Central memory CD8-positive, alpha-beta T cell (primary cell): ENCODE data around the gene HS6ST2.

Experiments used
- ATAC-seq: fragments of 150-1000 bp; cut with Tn5 transposase; replicated peaks from 2 replicates; pipeline ENCODE4 v1.10.0; 2022; ENCODE audit warnings: mild to moderate bottlenecking, moderate FRiP score, moderate number of reproducible peaks; ENCODE audit not compliant: poor library complexity, severe bottlenecking; ENCODE audit errors: extremely low read depth
- DNase-seq, 2 donors: peaks; one replicate each; pipeline ENCODE4 v3.0.0; 2021; ENCODE audit warnings: low spot score in 2 of 2
- H3K27ac Mint-ChIP-seq: one replicate; pipeline ENCODE4 v1.8.0; 2022; ENCODE audit warnings: low read depth, mild to moderate bottlenecking, moderate library complexity, mixed read lengths
- H3K27me3 Mint-ChIP-seq: one replicate; pipeline ENCODE4 v1.8.0; 2022; ENCODE audit warnings: mixed read lengths
- H3K36me3 Mint-ChIP-seq: one replicate; pipeline ENCODE4 v1.8.0; 2022; ENCODE audit warnings: mild to moderate bottlenecking, moderate library complexity, mixed read lengths; ENCODE audit not compliant: insufficient read depth
- H3K4me1 Mint-ChIP-seq: one replicate; pipeline ENCODE4 v1.8.0; 2022; ENCODE audit warnings: mixed read lengths
- H3K4me3 Mint-ChIP-seq: one replicate; pipeline ENCODE4 v1.8.0; 2022; ENCODE audit warnings: mild to moderate bottlenecking, moderate library complexity, mixed read lengths
- H3K9me3 Mint-ChIP-seq: one replicate; pipeline ENCODE4 v1.8.0; 2022; ENCODE audit warnings: mixed read lengths

The HS6ST2 gene

GRCh38 chrX:132622130-132622529 lies 336.3 kb downstream of the HS6ST2 start:
- Mint-ChIP-seq H3K4me3 (no peak overlapping the region), H3K36me3 (no peaks in the 10 kb centered on the region), H3K27me3 (no peaks in the 10 kb centered on the region), H3K4me1 (no peaks in the 10 kb centered on the region), H3K27ac (no peak overlapping the region), H3K9me3 (no peaks in the 10 kb centered on the region)
- DNase-seq (no peak), ATAC-seq (no peak)

- DNase-seq (no peak), ATAC-seq (no peak)
- H3K27me3 Mint-ChIP-seq, result no peaks in the 10 kb centered on the region
- H3K4me3 Mint-ChIP-seq, result no peak overlapping the region
- no peaks in the 10 kb centered on the region for H3K36me3 Mint-ChIP-seq
- no peaks in the 10 kb centered on the region for H3K9me3 Mint-ChIP-seq
- no peak overlapping the region for H3K27ac Mint-ChIP-seq
- no peaks in the 10 kb centered on the region for H3K4me1 Mint-ChIP-seq
These were observed 339.6 kb downstream of the HS6ST2 start for GRCh38 chrX:132618810-132619209.

- no peaks in the 10 kb centered on the region for H3K27me3 Mint-ChIP-seq
- H3K27ac Mint-ChIP-seq, result no peak overlapping the region
- no peaks in the 10 kb centered on the region for H3K9me3 Mint-ChIP-seq
- no peaks in the 10 kb centered on the region for H3K36me3 Mint-ChIP-seq
- H3K4me3 Mint-ChIP-seq, result no peak overlapping the region
- ATAC-seq, result no peak
- DNase-seq, result peak; percentile 10 to 12
- H3K4me1 Mint-ChIP-seq, result no peaks in the 10 kb centered on the region
These were observed 342.9 kb downstream of the HS6ST2 start for GRCh38 chrX:132615391-132616131.

- Mint-ChIP-seq H3K36me3 (no peaks in the 10 kb centered on the region), H3K27me3 (no peaks in the 10 kb centered on the region), H3K4me1 (no peaks in the 10 kb centered on the region), H3K9me3 (no peaks in the 10 kb centered on the region), H3K27ac (no peak overlapping the region), H3K4me3 (no peak overlapping the region)
- DNase-seq (no peak), ATAC-seq (no peak)
These were observed 344.1 kb downstream of the HS6ST2 start for GRCh38 chrX:132614297-132614696.

DNA sequence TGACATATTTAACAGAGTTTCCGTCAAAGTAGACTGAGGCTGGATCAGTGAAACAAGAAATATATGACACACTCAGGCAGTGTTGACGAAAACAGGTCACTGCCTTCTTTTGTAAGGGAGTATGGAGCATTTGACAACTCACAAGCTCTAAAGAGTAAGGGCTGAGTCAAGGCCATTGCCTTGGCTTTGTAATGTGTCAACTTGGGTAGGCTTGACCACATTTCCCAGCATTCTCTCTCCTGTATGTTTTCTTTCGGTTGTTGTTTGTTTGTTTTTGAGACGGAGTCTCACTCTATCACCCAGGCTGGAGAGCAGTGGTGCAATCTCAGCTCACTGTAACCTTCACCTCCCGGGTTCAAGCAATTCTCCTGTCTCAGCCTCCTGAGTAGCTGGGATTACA lies 344.6 kb downstream of the HS6ST2 start:
- Mint-ChIP-seq H3K4me1 (no peaks in the 10 kb centered on the region), H3K36me3 (no peaks in the 10 kb centered on the region), H3K4me3 (no peak overlapping the region), H3K27me3 (no peaks in the 10 kb centered on the region), H3K9me3 (no peaks in the 10 kb centered on the region), H3K27ac (no peak overlapping the region)
- DNase-seq, result no peak
- no peak for ATAC-seq

- DNase-seq (peak in 1 of 2 donors; percentile 12), ATAC-seq (no peak)
- H3K9me3 Mint-ChIP-seq, result no peaks in the 10 kb centered on the region
- no peak overlapping the region for H3K27ac Mint-ChIP-seq
- H3K36me3 Mint-ChIP-seq, result peaks cover 2% of the 10 kb centered on the region
- H3K4me1 Mint-ChIP-seq, result no peaks in the 10 kb centered on the region
- no peaks in the 10 kb centered on the region for H3K27me3 Mint-ChIP-seq
- no peak overlapping the region for H3K4me3 Mint-ChIP-seq
These were observed 345.4 kb downstream of the HS6ST2 start for GRCh38 chrX:132612821-132613564.

- H3K27me3 Mint-ChIP-seq, result no peaks in the 10 kb centered on the region
- peaks cover 2% of the 10 kb centered on the region for H3K36me3 Mint-ChIP-seq
- H3K27ac Mint-ChIP-seq, result no peak overlapping the region
- ATAC-seq (no peak), DNase-seq (no peak)
- no peak overlapping the region for H3K4me3 Mint-ChIP-seq
- no peaks in the 10 kb centered on the region for H3K4me1 Mint-ChIP-seq
- H3K9me3 Mint-ChIP-seq, result no peaks in the 10 kb centered on the region
These were observed 347.9 kb downstream of the HS6ST2 start for GRCh38 chrX:132610536-132610935.

GRCh38 chrX:132609362-132609848 lies 349.0 kb downstream of the HS6ST2 start:
- H3K9me3 Mint-ChIP-seq, result no peaks in the 10 kb centered on the region
- no peak overlapping the region for H3K27ac Mint-ChIP-seq
- H3K4me3 Mint-ChIP-seq, result no peak overlapping the region
- H3K27me3 Mint-ChIP-seq, result no peaks in the 10 kb centered on the region
- no peaks in the 10 kb centered on the region for H3K4me1 Mint-ChIP-seq
- peaks cover 2% of the 10 kb centered on the region for H3K36me3 Mint-ChIP-seq
- no peak for ATAC-seq
- DNase-seq, result no peak

GRCh38 chrX:132603700-132604286 lies 354.6 kb downstream of the HS6ST2 start:
- Mint-ChIP-seq H3K4me3 (no peak overlapping the region), H3K36me3 (peaks cover 4% of the 10 kb centered on the region), H3K4me1 (no peaks in the 10 kb centered on the region), H3K27me3 (no peaks in the 10 kb centered on the region), H3K9me3 (no peaks in the 10 kb centered on the region), H3K27ac (no peak overlapping the region)
- ATAC-seq (no peak), DNase-seq (no peak)

GRCh38 chrX:132602701-132603100 lies 355.7 kb downstream of the HS6ST2 start:
- ATAC-seq (no peak), DNase-seq (no peak)
- Mint-ChIP-seq H3K36me3 (peaks cover 2% of the 10 kb centered on the region), H3K4me3 (no peak overlapping the region), H3K4me1 (no peaks in the 10 kb centered on the region), H3K9me3 (no peaks in the 10 kb centered on the region), H3K27me3 (no peaks in the 10 kb centered on the region), H3K27ac (no peak overlapping the region)

DNA sequence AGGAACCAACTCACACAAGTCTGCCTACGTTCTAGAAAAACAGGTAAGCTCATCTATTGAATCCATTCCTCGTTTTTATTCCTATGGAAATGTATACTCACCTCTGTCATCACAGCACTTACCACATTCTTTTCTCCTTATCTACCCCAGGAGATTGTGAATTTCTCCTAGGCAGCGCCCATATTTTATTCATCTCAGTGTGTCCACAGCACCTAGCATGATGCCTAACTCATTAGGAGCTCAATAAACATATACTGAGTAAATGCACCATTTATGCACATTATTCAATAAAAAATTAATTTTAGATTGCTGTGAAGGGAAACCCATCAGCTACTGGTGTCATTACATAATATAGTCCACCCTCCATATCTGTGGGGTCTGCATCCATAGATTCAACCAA lies 363.4 kb downstream of the HS6ST2 start:
- no peaks in the 10 kb centered on the region for H3K9me3 Mint-ChIP-seq
- no peak overlapping the region for H3K27ac Mint-ChIP-seq
- no peak overlapping the region for H3K4me3 Mint-ChIP-seq
- no peaks in the 10 kb centered on the region for H3K4me1 Mint-ChIP-seq
- no peaks in the 10 kb centered on the region for H3K36me3 Mint-ChIP-seq
- DNase-seq (no peak), ATAC-seq (no peak)
- no peaks in the 10 kb centered on the region for H3K27me3 Mint-ChIP-seq

DNA sequence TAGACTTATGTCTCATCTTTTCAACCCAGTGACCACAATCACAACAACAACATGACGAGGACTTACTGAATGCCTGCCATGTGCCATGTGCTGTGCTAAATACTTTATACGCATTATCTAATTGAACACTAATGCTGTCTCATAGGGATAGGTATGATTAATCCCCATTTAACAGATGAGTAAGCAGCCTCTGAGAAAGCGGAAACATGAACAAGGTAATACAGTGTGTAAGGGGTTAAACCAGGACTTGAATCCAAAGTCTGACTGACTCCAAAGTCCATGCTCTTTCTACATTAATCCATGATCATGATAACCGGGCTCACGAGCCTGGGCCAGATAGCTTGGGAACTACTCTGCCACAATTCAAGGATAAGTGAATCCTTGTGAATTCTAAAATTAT lies 364.3 kb downstream of the HS6ST2 start:
- Mint-ChIP-seq H3K27me3 (no peaks in the 10 kb centered on the region), H3K9me3 (no peaks in the 10 kb centered on the region), H3K27ac (no peak overlapping the region), H3K36me3 (no peaks in the 10 kb centered on the region), H3K4me3 (no peak overlapping the region), H3K4me1 (no peaks in the 10 kb centered on the region)
- DNase-seq, result no peak
- no peak for ATAC-seq

DNA sequence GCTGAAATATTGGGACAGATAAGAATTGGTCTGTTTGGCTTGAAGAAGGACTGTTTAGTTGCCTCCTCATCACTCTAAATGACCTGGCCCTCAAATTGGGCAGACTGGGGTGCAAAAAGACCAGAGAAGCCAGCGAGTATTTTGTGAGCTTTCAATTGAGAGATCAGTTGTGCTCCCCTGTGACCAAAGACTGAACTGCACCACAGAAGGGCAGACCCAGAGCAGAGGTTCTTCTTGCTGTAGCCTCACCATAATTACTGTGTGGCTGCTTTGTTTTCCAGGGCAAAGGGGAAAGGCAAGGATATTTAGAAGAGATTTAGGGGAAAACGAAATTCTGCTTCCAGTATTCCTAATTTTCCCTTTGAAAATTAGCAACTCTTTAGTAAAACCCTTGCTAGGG lies 365.5 kb downstream of the HS6ST2 start:
- Mint-ChIP-seq H3K4me1 (no peaks in the 10 kb centered on the region), H3K27me3 (no peaks in the 10 kb centered on the region), H3K27ac (no peak overlapping the region), H3K36me3 (no peaks in the 10 kb centered on the region), H3K9me3 (no peaks in the 10 kb centered on the region), H3K4me3 (no peak overlapping the region)
- DNase-seq (no peak), ATAC-seq (no peak)
